HG02623 (cell line): ENCODE results near the gene SIK3.
A peak's percentile ranks its signal among the peaks of the same experiment; 100 is the strongest.
"Not testable (repeated sequence)": the region's sequence is repeated elsewhere in the genome, so short reads cannot be mapped to it uniquely, and the experiment has no call there.

Source experiments
- ATAC-seq: cut with Tn5 transposase; IDR thresholded peaks from one replicate; pipeline ENCODE4 v1.9.1; 2021; ENCODE audit warnings: moderate library complexity; ENCODE audit not compliant: unreplicated experiment

Gene SIK3

GRCh38 chr11:116847612-116848011 lies 250.6 kb downstream of the SIK3 start:
- ATAC-seq = no peak

GRCh38 chr11:116844722-116845121 lies 253.5 kb downstream of the SIK3 start:
- no peak for ATAC-seq

- no peak for ATAC-seq
Observed at GRCh38 chr11:116843661-116844060, 254.6 kb downstream of the SIK3 start.

- no peak for ATAC-seq
Observed at GRCh38 chr11:116842909-116843308, 255.3 kb downstream of the SIK3 start.

GRCh38 chr11:116842117-116842516 lies 256.1 kb downstream of the SIK3 start:
- ATAC-seq = no peak

- no peak for ATAC-seq
Observed at GRCh38 chr11:116840746-116841296, 257.4 kb downstream of the SIK3 start.

GRCh38 chr11:116840224-116840745 lies 257.9 kb downstream of the SIK3 start:
- ATAC-seq = no peak

GRCh38 chr11:116838321-116839084 lies 259.7 kb downstream of the SIK3 start:
- ATAC-seq = no peak

GRCh38 chr11:116837231-116838091 lies 260.8 kb downstream of the SIK3 start, which contains the start of gene APOA1:
APOA1 (minus strand) TSS chr11:116837622; CDS start chr11:116837387, 235 bp downstream.
- ATAC-seq = no peak

GRCh38 chr11:116836632-116836991 lies 261.6 kb downstream of the SIK3 start:
- ATAC-seq = no peak

GRCh38 chr11:116835791-116836631 lies 262.2 kb downstream of the SIK3 start:
- ATAC-seq = peak; percentile 59

- no peak for ATAC-seq
Observed at GRCh38 chr11:116835042-116835772, 263.0 kb downstream of the SIK3 start.

GRCh38 chr11:116834535-116835041 lies 263.6 kb downstream of the SIK3 start:
- not testable (repeated sequence) for ATAC-seq

GRCh38 chr11:116833816-116834534 lies 264.3 kb downstream of the SIK3 start:
- ATAC-seq = no peak

GRCh38 chr11:116833491-116833815 lies 264.8 kb downstream of the SIK3 start:
- no peak for ATAC-seq

- ATAC-seq = no peak
Observed at GRCh38 chr11:116832350-116833290, 265.6 kb downstream of the SIK3 start.

GRCh38 chr11:116831790-116832349 lies 266.4 kb downstream of the SIK3 start:
- ATAC-seq = no peak
